Measurements from ENCODE around the gene RUSC1. TPM values are rescaled to one million over a fixed set of nuclear protein-coding genes. Genes with fewer than 3 reads are reported as not detected.

Gene RUSC1
- total RNA-seq, 1 donor from 2014 or later, result 48.0 TPM

GRCh38 chr1:155293086-155293749, 27.5 kb upstream of the RUSC1 start:
- Histone ChIP-seq H3K79me2 (ENCODE audit: insufficient read depth, low read length) (no peaks in the 10 kb centered on the region), H3K4me3 (ENCODE audit: insufficient read depth, low read depth, low read length) (no peak overlapping the region), H3K4me1 (ENCODE audit: insufficient read depth, low read length) (no peaks in the 10 kb centered on the region), H4K20me1 (ENCODE audit: insufficient read depth, low read length) (no peaks in the 10 kb centered on the region), H3K9me3 (ENCODE audit: insufficient read depth, low read depth, low read length) (peaks cover 3% of the 10 kb centered on the region), H3K36me3 (ENCODE audit: insufficient read depth, low read length) (no peaks in the 10 kb centered on the region), H3K9ac (ENCODE audit: low read length) (no peak overlapping the region), H3K4me2 (ENCODE audit: low read length) (no peak overlapping the region), H3K27me3 (ENCODE audit: insufficient read depth, low read length) (peaks cover 37% of the 10 kb centered on the region), H3K27ac (ENCODE audit: low read depth, low read length) (no peak overlapping the region), H2AFZ (ENCODE audit: low read depth, low read length) (no peak overlapping the region)
- H3K27me3 Mint-ChIP-seq (ENCODE audit: low read depth, unreplicated experiment), result peaks cover 66% of the 10 kb centered on the region
- peak overlapping the region; percentile 60 for H3K4me3 Mint-ChIP-seq (ENCODE audit: unreplicated experiment)
- no peak for DNase-seq (ENCODE audit: low read depth)
- FAIRE-seq, result no peak
- TF ChIP-seq CTCF (IDR thresholded peaks at IDR 0.05; ENCODE audit: insufficient read depth, low read depth, low read length) (no peak), EZH2 (IDR thresholded peaks at IDR 0.05; ENCODE audit: insufficient read depth, low read length) (no peak)
- H3K36me3 Mint-ChIP-seq (ENCODE audit: low read depth, unreplicated experiment), result peaks cover 7% of the 10 kb centered on the region
- H3K9me3 Mint-ChIP-seq (ENCODE audit: unreplicated experiment), result peaks cover 3% of the 10 kb centered on the region
- no peaks in the 10 kb centered on the region for H3K4me1 Mint-ChIP-seq (ENCODE audit: low read depth, unreplicated experiment)
- H3K27ac Mint-ChIP-seq (ENCODE audit: unreplicated experiment), result no peak overlapping the region

GRCh38 chr1:155294520-155295182, 26.0 kb upstream of the RUSC1 start:
- Histone ChIP-seq H3K9ac (ENCODE audit: low read length) (no peak overlapping the region), H3K9me3 (ENCODE audit: insufficient read depth, low read depth, low read length) (peaks cover 3% of the 10 kb centered on the region), H3K27me3 (ENCODE audit: insufficient read depth, low read length) (peaks cover 37% of the 10 kb centered on the region), H3K4me3 (ENCODE audit: insufficient read depth, low read depth, low read length) (no peak overlapping the region), H3K4me2 (ENCODE audit: low read length) (peak overlapping the region; percentile 66), H3K27ac (ENCODE audit: low read depth, low read length) (no peak overlapping the region), H4K20me1 (ENCODE audit: insufficient read depth, low read length) (no peaks in the 10 kb centered on the region), H2AFZ (ENCODE audit: low read depth, low read length) (peak overlapping the region; percentile 52), H3K4me1 (ENCODE audit: insufficient read depth, low read length) (no peaks in the 10 kb centered on the region), H3K79me2 (ENCODE audit: insufficient read depth, low read length) (no peaks in the 10 kb centered on the region), H3K36me3 (ENCODE audit: insufficient read depth, low read length) (no peaks in the 10 kb centered on the region)
- H3K4me3 Mint-ChIP-seq (ENCODE audit: unreplicated experiment), result peak overlapping the region; percentile 3
- FAIRE-seq (no peak), DNase-seq (ENCODE audit: low read depth) (no peak)
- peaks cover 7% of the 10 kb centered on the region for H3K36me3 Mint-ChIP-seq (ENCODE audit: low read depth, unreplicated experiment)
- peaks cover 3% of the 10 kb centered on the region for H3K9me3 Mint-ChIP-seq (ENCODE audit: unreplicated experiment)
- TF ChIP-seq CTCF (IDR thresholded peaks at IDR 0.05; ENCODE audit: insufficient read depth, low read depth, low read length), result no peak
- no peak for TF ChIP-seq EZH2 (IDR thresholded peaks at IDR 0.05; ENCODE audit: insufficient read depth, low read length)
- H3K27ac Mint-ChIP-seq (ENCODE audit: unreplicated experiment), result no peak overlapping the region
- no peaks in the 10 kb centered on the region for H3K4me1 Mint-ChIP-seq (ENCODE audit: low read depth, unreplicated experiment)
- peaks cover 63% of the 10 kb centered on the region for H3K27me3 Mint-ChIP-seq (ENCODE audit: low read depth, unreplicated experiment)

All from astrocyte (in vitro differentiated cells and primary cell).